Glutamatergic neuron (in vitro differentiated cells): ENCODE results near the gene BCL2. TPM values are rescaled to one million over a fixed set of nuclear protein-coding genes. Genes with fewer than 3 reads are reported as not detected.
A peak's percentile ranks its signal among the peaks of the same experiment; 100 is the strongest.

Experiments
- DNase-seq: peaks from one replicate; pipeline ENCODE4 v3.0.0; 2022
- H3K27ac Mint-ChIP-seq: one replicate; pipeline ENCODE4 v1.8.0; 2020; ENCODE audit warnings: mild to moderate bottlenecking, mixed read lengths, inconsistent platforms; ENCODE audit not compliant: unreplicated experiment
- H3K27me3 Mint-ChIP-seq: one replicate; pipeline ENCODE4 v1.8.0; 2020; ENCODE audit warnings: mild to moderate bottlenecking, moderate library complexity, mixed read lengths, inconsistent platforms; ENCODE audit not compliant: unreplicated experiment
- H3K36me3 Mint-ChIP-seq: one replicate; pipeline ENCODE4 v1.8.0; 2020; ENCODE audit warnings: mild to moderate bottlenecking, mixed read lengths, inconsistent platforms; ENCODE audit not compliant: unreplicated experiment
- H3K4me1 Mint-ChIP-seq: one replicate; pipeline ENCODE4 v1.8.0; 2020; ENCODE audit warnings: mild to moderate bottlenecking, low read depth, mixed read lengths, inconsistent platforms; ENCODE audit not compliant: unreplicated experiment
- H3K4me3 Mint-ChIP-seq: one replicate; pipeline ENCODE4 v1.8.0; 2020; ENCODE audit warnings: mild to moderate bottlenecking, mixed read lengths, inconsistent platforms; ENCODE audit not compliant: unreplicated experiment
- H3K9me3 Mint-ChIP-seq: one replicate; pipeline ENCODE4 v1.8.0; 2020; ENCODE audit warnings: mild to moderate bottlenecking, moderate library complexity, mixed read lengths, inconsistent platforms; ENCODE audit not compliant: unreplicated experiment
- total RNA-seq: library from RNA; stranded (reverse); fragmentation: NEBNext Ultra II Directional; extraction: Animal tissue kit (Norgen Biotek cat#: 25700); gene quantifications from one replicate; pipeline ENCODE4 v1.2.1, GENCODE V29; 2021; ENCODE audit not compliant: unreplicated experiment
- TF ChIP-seq, protein P1 (sequence below): fragments of 200-600 bp; sonication (generic); IDR thresholded peaks from one replicate; pipeline ENCODE4 v1.5.0; 2021; ENCODE audit not compliant: partially characterized antibody, unreplicated experiment

Gene BCL2
- total RNA-seq, 1 donor from 2014 or later: 6.8 TPM

DNA sequence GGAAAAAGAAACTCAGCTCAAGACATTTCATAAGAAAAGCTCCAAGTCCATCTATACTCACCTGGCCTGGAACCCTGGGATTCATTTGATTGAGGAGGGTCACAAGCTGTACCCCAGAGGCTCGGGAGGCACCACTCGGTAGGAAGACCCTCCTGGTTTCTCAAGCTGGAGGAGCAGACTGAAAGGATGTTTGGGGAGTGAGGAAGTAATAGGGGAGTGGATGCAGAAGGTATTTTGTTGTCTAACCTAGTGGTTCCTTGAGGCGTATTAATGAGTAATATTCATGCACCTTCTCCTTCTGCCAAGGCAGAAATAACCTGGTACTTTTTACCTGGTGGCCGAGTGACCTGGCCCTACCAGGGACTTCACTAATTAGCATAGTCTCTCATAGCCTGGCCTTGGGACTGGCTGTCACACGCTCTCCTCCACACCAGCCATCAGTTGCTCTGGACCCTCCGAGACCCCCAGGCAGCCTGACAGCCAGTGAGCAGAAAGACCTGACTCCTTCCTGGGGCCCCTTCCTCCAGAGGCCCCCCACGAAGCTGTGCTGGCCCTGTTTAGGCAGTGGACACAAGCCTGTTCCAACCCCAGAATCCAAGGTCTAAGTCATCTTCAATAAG lies 161.4 kb downstream of the BCL2 start:
- no peak overlapping the region for H3K4me3 Mint-ChIP-seq
- H3K9me3 Mint-ChIP-seq: no peaks in the 10 kb centered on the region
- no peak overlapping the region for H3K27ac Mint-ChIP-seq
- no peak for DNase-seq
- H3K4me1 Mint-ChIP-seq: peaks cover 6% of the 10 kb centered on the region
- H3K36me3 Mint-ChIP-seq: no peaks in the 10 kb centered on the region
- TF ChIP-seq, protein P1, sequence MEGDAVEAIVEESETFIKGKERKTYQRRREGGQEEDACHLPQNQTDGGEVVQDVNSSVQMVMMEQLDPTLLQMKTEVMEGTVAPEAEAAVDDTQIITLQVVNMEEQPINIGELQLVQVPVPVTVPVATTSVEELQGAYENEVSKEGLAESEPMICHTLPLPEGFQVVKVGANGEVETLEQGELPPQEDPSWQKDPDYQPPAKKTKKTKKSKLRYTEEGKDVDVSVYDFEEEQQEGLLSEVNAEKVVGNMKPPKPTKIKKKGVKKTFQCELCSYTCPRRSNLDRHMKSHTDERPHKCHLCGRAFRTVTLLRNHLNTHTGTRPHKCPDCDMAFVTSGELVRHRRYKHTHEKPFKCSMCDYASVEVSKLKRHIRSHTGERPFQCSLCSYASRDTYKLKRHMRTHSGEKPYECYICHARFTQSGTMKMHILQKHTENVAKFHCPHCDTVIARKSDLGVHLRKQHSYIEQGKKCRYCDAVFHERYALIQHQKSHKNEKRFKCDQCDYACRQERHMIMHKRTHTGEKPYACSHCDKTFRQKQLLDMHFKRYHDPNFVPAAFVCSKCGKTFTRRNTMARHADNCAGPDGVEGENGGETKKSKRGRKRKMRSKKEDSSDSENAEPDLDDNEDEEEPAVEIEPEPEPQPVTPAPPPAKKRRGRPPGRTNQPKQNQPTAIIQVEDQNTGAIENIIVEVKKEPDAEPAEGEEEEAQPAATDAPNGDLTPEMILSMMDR: no peak
- H3K27me3 Mint-ChIP-seq: peaks cover 5% of the 10 kb centered on the region

DNA sequence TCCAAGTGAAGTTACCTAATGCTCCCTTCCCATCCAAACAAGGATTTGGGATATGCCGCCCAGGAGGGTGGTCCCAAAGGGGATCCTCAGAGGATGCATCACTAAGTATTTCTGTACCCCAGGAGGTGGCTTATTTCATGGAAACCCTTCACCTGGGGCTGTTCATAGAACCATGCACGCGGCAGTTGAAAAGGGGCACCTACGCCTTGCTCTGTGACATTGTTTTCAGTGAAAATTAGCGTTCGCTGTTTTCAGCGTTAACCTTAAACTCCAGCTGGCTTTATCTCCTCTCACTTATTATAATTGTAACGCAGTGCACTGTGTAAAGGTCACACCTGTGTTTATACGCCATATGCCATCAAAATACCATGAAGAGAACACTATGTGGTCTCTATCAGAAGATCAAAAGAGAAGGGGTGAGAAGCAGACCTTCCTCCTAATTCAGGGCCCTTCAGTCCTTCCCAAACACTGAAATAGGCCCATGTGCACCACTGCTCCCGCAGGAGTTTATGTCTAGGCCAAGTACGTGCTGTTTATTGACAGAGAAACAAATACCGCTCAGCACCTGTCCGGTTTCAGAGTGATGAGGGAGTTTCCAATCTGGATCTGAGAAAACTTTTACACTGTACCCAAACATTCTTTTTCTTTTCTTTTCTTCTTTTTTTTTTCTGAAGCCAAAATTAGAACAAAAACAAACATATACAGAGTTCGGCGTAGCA lies 162.1 kb downstream of the BCL2 start:
- DNase-seq: no peak
- no peak overlapping the region for H3K4me3 Mint-ChIP-seq
- peaks cover 6% of the 10 kb centered on the region for H3K27me3 Mint-ChIP-seq
- no peaks in the 10 kb centered on the region for H3K36me3 Mint-ChIP-seq
- TF ChIP-seq, protein P1: no peak
- H3K27ac Mint-ChIP-seq: no peak overlapping the region
- H3K4me1 Mint-ChIP-seq: peaks cover 6% of the 10 kb centered on the region
- H3K9me3 Mint-ChIP-seq: no peaks in the 10 kb centered on the region

DNA sequence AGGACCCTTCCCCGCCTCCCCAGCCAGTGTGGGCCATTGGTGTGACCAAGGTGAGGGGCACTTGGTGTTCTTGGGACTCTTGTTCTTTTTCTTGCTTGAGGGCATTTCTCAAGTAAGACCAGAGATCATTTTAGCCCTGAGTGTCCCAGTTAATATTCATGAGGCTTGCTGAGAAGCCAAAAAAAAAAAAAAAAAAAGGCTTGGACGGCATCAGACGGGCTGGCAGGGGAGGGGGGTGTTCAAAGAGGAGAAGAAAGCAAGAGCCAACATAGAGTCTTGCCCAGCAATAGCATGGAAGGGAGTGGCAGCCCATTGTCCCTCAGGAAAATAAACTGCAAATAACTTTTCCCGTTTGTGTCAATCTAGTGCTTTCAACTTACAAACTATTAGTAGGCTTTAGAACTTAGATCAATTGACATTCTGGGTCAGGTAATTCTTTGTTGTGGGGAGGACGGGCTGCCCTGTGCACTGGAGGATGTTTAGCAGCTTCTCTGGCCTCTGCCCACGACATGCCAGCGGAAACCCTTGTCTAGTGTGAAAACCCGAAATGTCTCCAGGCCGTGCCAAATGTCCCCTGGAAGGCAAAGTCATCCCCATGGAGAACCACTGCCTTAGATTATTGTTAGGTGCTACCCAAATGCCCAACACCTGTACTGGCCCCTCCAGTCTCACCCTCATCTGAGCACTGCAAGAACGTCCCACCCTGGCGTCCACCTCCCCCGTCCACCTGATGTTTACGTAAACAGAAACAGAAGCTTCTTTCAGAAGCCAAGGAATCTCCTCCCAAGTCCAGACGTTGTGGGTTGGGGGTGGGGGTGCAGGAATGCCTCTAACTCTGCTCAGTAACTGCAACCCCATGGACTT lies 163.4 kb downstream of the BCL2 start:
- H3K27me3 Mint-ChIP-seq: peaks cover 6% of the 10 kb centered on the region
- H3K9me3 Mint-ChIP-seq: no peaks in the 10 kb centered on the region
- no peaks in the 10 kb centered on the region for H3K36me3 Mint-ChIP-seq
- TF ChIP-seq, protein P1: no peak
- H3K27ac Mint-ChIP-seq: no peak overlapping the region
- DNase-seq: no peak
- peaks cover 6% of the 10 kb centered on the region for H3K4me1 Mint-ChIP-seq
- H3K4me3 Mint-ChIP-seq: no peak overlapping the region

DNA sequence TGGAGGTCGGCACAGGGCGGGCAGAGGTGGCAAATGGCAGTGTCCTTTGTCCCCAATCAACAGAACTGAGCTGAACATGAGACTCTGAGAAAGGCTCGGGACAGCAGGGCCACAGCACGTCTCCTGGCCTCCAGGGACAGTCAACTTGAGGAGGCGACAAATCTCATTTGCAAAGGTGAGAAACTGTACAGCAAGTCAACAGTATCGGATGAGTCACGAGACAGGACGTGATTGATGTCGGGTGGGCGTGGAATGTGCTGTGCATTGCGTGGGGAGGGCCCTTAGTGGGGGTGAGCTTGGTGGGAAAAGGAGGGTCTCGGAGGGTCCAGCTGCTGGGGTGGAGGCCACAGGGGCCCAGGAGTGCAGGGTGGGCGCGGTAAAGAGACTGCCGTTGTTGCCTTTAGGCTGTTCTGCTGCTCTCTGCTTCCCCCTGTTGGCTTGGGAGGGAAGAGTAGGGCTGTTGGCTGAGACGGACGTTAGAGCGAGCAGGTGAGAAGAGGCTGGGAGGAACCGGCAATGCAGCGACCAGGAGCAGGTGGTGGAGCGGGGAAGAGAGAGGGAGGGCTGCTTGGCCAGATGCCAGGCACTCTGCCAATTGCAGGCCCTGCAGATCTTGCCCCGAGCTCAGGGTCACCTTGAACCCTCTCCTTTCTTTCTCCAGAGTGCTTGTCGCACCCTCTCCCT lies 164.3 kb downstream of the BCL2 start:
- Mint-ChIP-seq H3K27me3 (peaks cover 6% of the 10 kb centered on the region), H3K4me1 (peaks cover 8% of the 10 kb centered on the region), H3K4me3 (peak overlapping the region; percentile 14), H3K9me3 (no peaks in the 10 kb centered on the region), H3K36me3 (no peaks in the 10 kb centered on the region), H3K27ac (no peak overlapping the region)
- TF ChIP-seq, protein P1: peak; percentile 71
- peak; percentile 80 for DNase-seq
